Common myeloid progenitor, CD34-positive (primary cell): ENCODE data around the gene PYDC1.
A peak's percentile ranks its signal among the peaks of the same experiment; 100 is the strongest.
"Not testable (repeated sequence)": the region's sequence is repeated elsewhere in the genome, so short reads cannot be mapped to it uniquely, and the experiment has no call there.

ENCODE experiments used
- CTCF ChIA-PET: fragments of 350-600 bp; sonication (Branson Sonifier 250); formaldehyde crosslinking; loops from one replicate; lab custom pipeline; 2021; ENCODE audit warnings: antibody characterized with exemption; lab: Charles Lee
- POLR2A ChIA-PET: fragments of 350-600 bp; sonication (Branson Sonifier 250); formaldehyde crosslinking; loops from one replicate; lab custom pipeline; 2021; ENCODE audit warnings: antibody characterized with exemption; lab: Charles Lee
- DNase-seq, 3 donors: peaks; one replicate each; pipeline versions ENCODE4 v3.0.0 to v3.0.0-alpha.2; 2013
- H3K27ac ChIP-seq, 2 experiments: 1 replicate in 1 of 2; 2 replicates in 1 of 2; pipeline ENCODE4 v1.7.0; 2013; ENCODE audit warnings: inconsistent platforms in 2 of 2, low read length in 2 of 2, mild to moderate bottlenecking in 2 of 2, low read depth in 1 of 2, moderate library complexity in 1 of 2; ENCODE audit not compliant: severe bottlenecking in 2 of 2, insufficient read depth in 1 of 2, poor library complexity in 1 of 2
- H3K27me3 ChIP-seq, 5 experiments: replicated peaks in 2 of 5; 1 replicate in 3 of 5; 2 replicates in 2 of 5; pipeline versions ENCODE4 v1.6.1 to v1.7.0; 2013; ENCODE audit warnings: low read length in 4 of 5, mild to moderate bottlenecking in 2 of 5, moderate library complexity in 2 of 5, inconsistent platforms in 1 of 5; ENCODE audit not compliant: insufficient read depth in 5 of 5, control insufficient read depth in 4 of 5
- H3K36me3 ChIP-seq, 4 experiments: 1 replicate in 2 of 4; 2 replicates in 2 of 4; pipeline versions ENCODE4 v1.6.1 to v1.7.0; 2013; ENCODE audit warnings: low read length in 3 of 4, control low read depth in 1 of 4, mild to moderate bottlenecking in 1 of 4; ENCODE audit not compliant: control insufficient read depth in 4 of 4, insufficient read depth in 4 of 4
- H3K4me1 ChIP-seq, 4 experiments: 1 replicate in 3 of 4; 2 replicates in 1 of 4; pipeline versions ENCODE4 v1.6.1 to v1.7.1; 2013; ENCODE audit warnings: low read length in 3 of 4, mild to moderate bottlenecking in 3 of 4, control low read depth in 1 of 4, inconsistent platforms in 1 of 4, moderate library complexity in 1 of 4; ENCODE audit not compliant: control insufficient read depth in 4 of 4, insufficient read depth in 4 of 4; ENCODE audit errors: control extremely low read depth in 1 of 4
- H3K4me3 ChIP-seq, 7 experiments: 1 replicate in 4 of 7; 2 replicates in 3 of 7; pipeline versions ENCODE4 v1.5.1 to v1.7.0; 2013; ENCODE audit warnings: mild to moderate bottlenecking in 7 of 7, low read length in 6 of 7, moderate library complexity in 6 of 7, inconsistent platforms in 2 of 7, low read depth in 2 of 7, control low read depth in 1 of 7; ENCODE audit not compliant: insufficient read depth in 4 of 7, control insufficient read depth in 1 of 7; ENCODE audit errors: extremely low read depth in 1 of 7
- H3K9me3 ChIP-seq, 5 experiments: 1 replicate in 4 of 5; 2 replicates in 1 of 5; pipeline versions ENCODE4 v1.6.1 to v1.7.1; 2013; ENCODE audit warnings: low read length in 4 of 5, mild to moderate bottlenecking in 2 of 5, inconsistent platforms in 1 of 5, low read depth in 1 of 5, moderate library complexity in 1 of 5; ENCODE audit not compliant: control insufficient read depth in 4 of 5, insufficient read depth in 2 of 5; ENCODE audit errors: control extremely low read depth in 1 of 5
- WGBS: methylation state at CpG from one replicate; pipeline ENCODE4 v1.1.5; 2013; ENCODE audit not compliant: insufficient coverage; 5-methylcytosine and 5-hydroxymethylcytosine counted together

Gene PYDC1

GRCh38 chr16:31202414-31203375 is 14.2 kb downstream of the PYDC1 start, which contains the start of gene PYCARD:
Gene PYCARD (minus strand): TSS chr16:31202760. CDS start chr16:31202690, 70 bp downstream.
- WGBS, result 2% methylated on average over 57 of the region's 69 CpGs
- no peaks in the 10 kb centered on the region for H3K27me3 ChIP-seq
- POLR2A ChIA-PET, result interaction anchor here (1.0 to 2.1 kb wide), 5 partner anchors 12 to 131 kb away, joined by 3 to 11 read pairs (median 3); partner anchors contain the start of genes FUS and ITGAM
- peak within 1 kb of the TSS; percentile 15 to 72 for H3K27ac ChIP-seq
- H3K4me3 ChIP-seq, result peak within 1 kb of the TSS; percentile 75 to 97 (median 88)
- no peaks in the 10 kb centered on the region for H3K9me3 ChIP-seq
- DNase-seq, result peak in 2 of 3 donors; percentile 52 to 81
- H3K36me3 ChIP-seq, result peaks cover 0 to 9% (median 6%) of the 10 kb centered on the region in 4 experiments
- H3K4me1 ChIP-seq, result peaks cover 9 to 56% (median 49%) of the 10 kb centered on the region in 4 experiments
- CTCF ChIA-PET, result interaction anchor here (0.9 to 3.5 kb wide), 10 partner anchors 12 to 241 kb away, joined by 3 to 17 read pairs (median 4); partner anchors contain the start of genes PYDC1, TRIM72 and ZNF843

- peak overlapping the region; percentile 75 to 97 (median 88) for H3K4me3 ChIP-seq
- H3K27ac ChIP-seq, result peak overlapping the region in 1 of 2 experiments; percentile 72
- H3K36me3 ChIP-seq, result peaks cover 0 to 10% (median 6%) of the 10 kb centered on the region in 4 experiments
- H3K4me1 ChIP-seq, result peaks cover 9 to 57% (median 50%) of the 10 kb centered on the region in 4 experiments
- CTCF ChIA-PET, result interaction anchor here (0.6 to 3.5 kb wide), 23 partner anchors 8 to 277 kb away, joined by 3 to 17 read pairs (median 3); partner anchors contain the start of genes HSD3B7, ITGAM, PYDC1 and TRIM72
- no peaks in the 10 kb centered on the region for H3K9me3 ChIP-seq
- peak; percentile 40 to 81 (median 76) for DNase-seq
- POLR2A ChIA-PET, result interaction anchor here (0.6 to 2.1 kb wide), 6 partner anchors 13 to 58 kb away, joined by 3 to 12 read pairs (median 3); partner anchors contain the start of genes FUS and ITGAM
- H3K27me3 ChIP-seq, result no peaks in the 10 kb centered on the region
- WGBS, result 19% methylated on average over 17 of the region's 35 CpGs
Measured at GRCh38 chr16:31201582-31202413, 15.1 kb downstream of the PYDC1 start.

- peak; percentile 86 to 93 (median 91) for DNase-seq
- ChIA-PET CTCF (interaction anchor here (0.6 to 3.5 kb wide), 18 partner anchors 9 to 277 kb away, joined by 3 to 17 read pairs (median 3); partner anchors contain the start of genes HSD3B7, ITGAM and ZNF843), POLR2A (interaction anchor here (0.6 to 1.6 kb wide), 5 partner anchors 21 to 179 kb away, joined by 3 to 12 read pairs (median 3); partner anchors contain the start of genes FUS and ITGAM)
- Histone ChIP-seq H3K27ac (peak overlapping the region in 1 of 2 experiments; percentile 72), H3K9me3 (no peaks in the 10 kb centered on the region), H3K27me3 (no peaks in the 10 kb centered on the region), H3K4me1 (peaks cover 9 to 57% (median 50%) of the 10 kb centered on the region in 4 experiments), H3K36me3 (peaks cover 2 to 17% (median 9%) of the 10 kb centered on the region in 4 experiments), H3K4me3 (peak overlapping the region in 6 of 7 experiments; percentile 81 to 97 (median 89))
- WGBS, result 59% methylated on average over 7 of the region's 8 CpGs
Measured at GRCh38 chr16:31200821-31201568, 15.9 kb downstream of the PYDC1 start.

GRCh38 chr16:31200111-31200510 is 16.8 kb downstream of the PYDC1 start:
- not testable (repeated sequence) for H3K4me3 ChIP-seq, H3K27me3 ChIP-seq, H3K9me3 ChIP-seq, DNase-seq
- peak overlapping the region in 1 of 2 experiments; percentile 61 for H3K27ac ChIP-seq
- ChIA-PET CTCF (interaction anchor here (0.9 to 2.4 kb wide), 5 partner anchors 16 to 245 kb away, joined by 3 to 8 read pairs (median 5); no protein-coding TSS in a partner anchor), POLR2A (interaction anchor here (0.8 to 1.6 kb wide), 2 partner anchors 20 to 180 kb away, joined by 3 to 12 read pairs; partner anchors contain the start of gene FUS)
- peaks cover 9 to 57% (median 50%) of the 10 kb centered on the region in 4 experiments for H3K4me1 ChIP-seq
- H3K36me3 ChIP-seq, result peaks cover 3 to 25% (median 15%) of the 10 kb centered on the region in 4 experiments
- WGBS, result 100% methylated on average over 6 of the region's 8 CpGs

- peak overlapping the region in 1 of 2 experiments; percentile 61 for H3K27ac ChIP-seq
- H3K4me1 ChIP-seq, result peaks cover 9 to 57% (median 50%) of the 10 kb centered on the region in 4 experiments
- ChIA-PET POLR2A (interaction anchor here (2.1 kb wide), 1 partner anchor 10 kb away, joined by 8 read pairs; no protein-coding TSS in a partner anchor), CTCF (interaction anchor here (2.4 kb wide), 1 partner anchor 245 kb away, joined by 5 read pairs; no protein-coding TSS in a partner anchor)
- H3K36me3 ChIP-seq, result peaks cover 7 to 30% (median 20%) of the 10 kb centered on the region in 4 experiments
- H3K9me3 ChIP-seq, result no peaks in the 10 kb centered on the region
- no peak overlapping the region for H3K4me3 ChIP-seq
- no peaks in the 10 kb centered on the region for H3K27me3 ChIP-seq
- DNase-seq, result no peak
- 88% methylated on average over 3 of the region's 5 CpGs for WGBS
Measured at GRCh38 chr16:31199430-31200041, 17.4 kb downstream of the PYDC1 start.
